ENCODE measurements around the gene ELOA. TPM values are rescaled to one million over a fixed set of nuclear protein-coding genes. Genes with fewer than 3 reads are reported as not detected.

ELOA gene, protein sequence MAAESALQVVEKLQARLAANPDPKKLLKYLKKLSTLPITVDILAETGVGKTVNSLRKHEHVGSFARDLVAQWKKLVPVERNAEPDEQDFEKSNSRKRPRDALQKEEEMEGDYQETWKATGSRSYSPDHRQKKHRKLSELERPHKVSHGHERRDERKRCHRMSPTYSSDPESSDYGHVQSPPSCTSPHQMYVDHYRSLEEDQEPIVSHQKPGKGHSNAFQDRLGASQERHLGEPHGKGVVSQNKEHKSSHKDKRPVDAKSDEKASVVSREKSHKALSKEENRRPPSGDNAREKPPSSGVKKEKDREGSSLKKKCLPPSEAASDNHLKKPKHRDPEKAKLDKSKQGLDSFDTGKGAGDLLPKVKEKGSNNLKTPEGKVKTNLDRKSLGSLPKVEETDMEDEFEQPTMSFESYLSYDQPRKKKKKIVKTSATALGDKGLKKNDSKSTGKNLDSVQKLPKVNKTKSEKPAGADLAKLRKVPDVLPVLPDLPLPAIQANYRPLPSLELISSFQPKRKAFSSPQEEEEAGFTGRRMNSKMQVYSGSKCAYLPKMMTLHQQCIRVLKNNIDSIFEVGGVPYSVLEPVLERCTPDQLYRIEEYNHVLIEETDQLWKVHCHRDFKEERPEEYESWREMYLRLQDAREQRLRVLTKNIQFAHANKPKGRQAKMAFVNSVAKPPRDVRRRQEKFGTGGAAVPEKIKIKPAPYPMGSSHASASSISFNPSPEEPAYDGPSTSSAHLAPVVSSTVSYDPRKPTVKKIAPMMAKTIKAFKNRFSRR
- total RNA-seq: 11.0 TPM

DNA sequence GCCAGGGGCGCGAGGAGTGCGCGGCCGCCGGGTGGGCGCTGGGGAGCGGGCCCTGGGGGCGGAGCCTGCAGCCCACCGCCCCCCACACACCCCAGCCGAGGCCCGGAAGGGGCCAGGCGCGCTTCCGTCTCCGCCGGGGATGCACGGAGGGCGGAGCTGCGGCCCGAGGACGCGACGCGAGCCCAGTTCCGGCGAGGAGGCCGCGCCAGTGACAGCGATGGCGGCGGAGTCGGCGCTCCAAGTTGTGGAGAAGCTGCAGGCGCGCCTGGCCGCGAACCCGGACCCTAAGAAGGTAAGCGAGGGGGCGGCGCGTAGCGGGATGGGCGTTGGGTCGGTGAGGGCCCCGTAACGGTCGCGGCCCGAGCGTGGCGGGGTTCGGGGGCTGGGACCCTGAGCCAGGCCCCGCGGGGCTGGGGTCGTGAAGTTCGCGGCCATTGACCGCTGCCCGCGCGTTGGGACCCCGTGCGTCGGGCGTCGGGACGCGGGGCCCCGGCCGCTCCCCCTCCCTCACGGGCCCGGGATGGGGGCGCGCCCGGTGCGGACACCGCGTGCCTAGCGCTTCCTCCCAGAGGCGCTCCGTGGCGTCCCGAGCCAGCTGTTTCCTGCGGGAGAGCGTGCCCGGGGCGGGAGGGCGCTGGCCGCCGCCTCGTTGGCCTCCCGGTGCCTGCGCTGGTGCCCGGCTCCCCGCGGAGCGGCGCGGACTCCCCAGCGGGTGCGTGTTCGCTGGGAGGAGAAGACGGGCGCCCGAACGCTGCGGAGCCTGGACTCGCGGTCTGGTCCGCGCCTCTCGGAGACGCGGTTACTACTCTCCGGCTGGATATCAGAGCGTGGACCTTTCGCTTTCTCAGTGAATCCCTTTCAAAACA is at the start of gene ELOA:
Gene ELOA (plus strand): TSS at position 185 of the 866 bp plus-strand sequence. CDS start 33 bp downstream, at position 218.
- peak; percentile 58 to 82 (median 82) for DNase-seq (ENCODE audit: low read depth in 2 of 3, low spot score in 2 of 3)

DNA sequence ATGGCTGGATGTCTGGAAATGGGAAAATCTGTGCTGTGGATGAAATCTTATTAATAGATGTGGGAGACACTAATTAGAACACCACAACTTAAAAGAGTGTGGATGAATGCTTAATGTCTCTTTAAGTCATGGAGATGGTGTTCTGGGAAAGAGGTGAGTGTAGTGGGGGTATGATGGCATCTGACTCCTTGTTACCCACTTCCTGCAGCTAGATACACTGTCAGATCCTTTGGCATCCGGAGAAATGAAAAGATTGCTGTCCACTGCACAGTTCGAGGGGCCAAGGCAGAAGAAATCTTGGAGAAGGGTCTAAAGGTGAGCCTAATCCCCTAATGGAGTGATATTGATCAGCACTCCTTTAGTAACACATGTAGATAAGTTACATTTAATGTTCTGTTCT is 49.7 kb upstream of the ELOA start:
- no peak for DNase-seq (ENCODE audit: low read depth in 2 of 3, low spot score in 2 of 3)

DNA sequence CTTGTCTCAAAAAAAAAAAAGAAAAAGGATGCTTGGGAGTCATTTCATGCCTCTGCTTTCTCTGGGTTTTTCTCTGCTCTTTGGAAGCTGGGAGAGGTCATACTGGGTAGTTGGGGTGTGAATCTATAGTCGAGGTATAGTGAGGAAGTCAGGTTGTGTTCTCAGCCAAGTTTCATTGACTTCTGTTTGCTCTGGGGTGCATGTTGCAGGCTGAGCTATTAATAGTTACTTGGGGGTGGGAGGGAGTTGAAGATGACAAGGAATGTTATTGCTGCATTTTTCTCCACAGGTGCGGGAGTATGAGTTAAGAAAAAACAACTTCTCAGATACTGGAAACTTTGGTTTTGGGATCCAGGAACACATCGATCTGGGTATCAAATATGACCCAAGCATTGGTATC is 48.9 kb upstream of the ELOA start:
- DNase-seq (ENCODE audit: low read depth in 2 of 3, low spot score in 2 of 3): no peak

DNA sequence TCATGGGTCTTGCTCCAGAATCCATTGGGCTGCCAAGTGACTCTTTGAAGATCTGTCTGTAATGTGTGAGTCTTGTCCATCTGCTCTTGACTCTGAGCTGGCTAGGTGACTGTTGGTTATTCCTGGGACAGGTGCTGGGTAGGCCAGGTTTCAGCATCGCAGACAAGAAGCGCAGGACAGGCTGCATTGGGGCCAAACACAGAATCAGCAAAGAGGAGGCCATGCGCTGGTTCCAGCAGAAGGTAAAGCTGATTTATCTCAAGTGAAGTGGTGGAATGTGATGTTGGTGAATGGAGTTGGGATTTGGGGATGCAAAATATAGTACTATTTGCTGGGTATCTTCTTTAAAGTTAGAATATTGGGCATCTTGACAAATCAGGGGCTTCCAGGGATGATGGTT is 47.6 kb upstream of the ELOA start:
- no peak for DNase-seq (ENCODE audit: low read depth in 2 of 3, low spot score in 2 of 3)

DNA sequence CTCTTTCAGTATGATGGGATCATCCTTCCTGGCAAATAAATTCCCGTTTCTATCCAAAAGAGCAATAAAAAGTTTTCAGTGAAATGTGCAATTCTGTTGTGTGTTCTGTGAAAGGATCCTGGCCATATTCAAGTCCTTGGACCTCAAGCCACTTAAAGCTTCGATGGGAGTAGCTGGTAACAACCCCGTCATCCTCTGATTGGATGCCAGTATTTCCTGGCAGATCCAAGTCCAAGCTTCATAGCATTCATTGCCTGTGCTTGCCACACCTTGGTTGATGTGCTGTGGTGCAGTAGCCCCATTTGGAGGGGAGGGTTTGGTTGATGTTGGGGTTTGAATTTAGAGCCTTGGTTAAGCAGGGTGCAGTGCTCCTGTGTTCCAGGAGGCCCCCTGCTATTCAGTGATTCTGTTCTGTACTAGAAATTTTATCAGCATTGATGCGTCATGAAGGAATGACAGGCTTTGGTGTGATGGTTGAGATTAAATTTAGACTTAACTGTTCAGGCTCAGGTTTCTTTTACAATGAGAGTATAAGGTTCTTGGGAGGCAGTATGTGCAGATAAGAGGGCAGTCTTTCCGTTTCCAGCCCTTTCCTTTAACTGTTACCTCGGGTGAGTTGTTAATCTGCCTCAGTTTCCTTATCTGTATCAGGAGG is 46.8 kb upstream of the ELOA start:
- DNase-seq (ENCODE audit: low read depth in 2 of 3, low spot score in 2 of 3): no peak

DNA sequence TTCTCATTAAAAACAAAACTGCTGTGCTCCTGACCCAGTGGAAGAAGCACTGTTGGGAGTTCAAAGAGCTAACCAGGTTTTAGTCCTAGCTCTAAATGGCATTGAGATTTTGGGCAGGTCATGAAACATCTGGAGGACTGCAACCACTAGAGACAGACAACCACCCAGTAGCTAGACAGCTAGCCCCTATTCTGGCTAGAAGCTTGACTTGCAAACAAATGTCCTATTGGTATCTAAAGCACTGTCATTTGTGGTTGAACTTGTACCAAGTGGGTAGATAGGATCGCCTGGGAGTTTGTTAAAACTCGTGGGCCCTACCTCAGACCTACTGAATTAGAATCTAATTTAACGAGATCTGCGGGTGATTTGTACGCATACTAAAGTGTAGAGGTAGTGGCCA is 44.8 kb upstream of the ELOA start:
- no peak for DNase-seq (ENCODE audit: low read depth in 2 of 3, low spot score in 2 of 3)

DNA sequence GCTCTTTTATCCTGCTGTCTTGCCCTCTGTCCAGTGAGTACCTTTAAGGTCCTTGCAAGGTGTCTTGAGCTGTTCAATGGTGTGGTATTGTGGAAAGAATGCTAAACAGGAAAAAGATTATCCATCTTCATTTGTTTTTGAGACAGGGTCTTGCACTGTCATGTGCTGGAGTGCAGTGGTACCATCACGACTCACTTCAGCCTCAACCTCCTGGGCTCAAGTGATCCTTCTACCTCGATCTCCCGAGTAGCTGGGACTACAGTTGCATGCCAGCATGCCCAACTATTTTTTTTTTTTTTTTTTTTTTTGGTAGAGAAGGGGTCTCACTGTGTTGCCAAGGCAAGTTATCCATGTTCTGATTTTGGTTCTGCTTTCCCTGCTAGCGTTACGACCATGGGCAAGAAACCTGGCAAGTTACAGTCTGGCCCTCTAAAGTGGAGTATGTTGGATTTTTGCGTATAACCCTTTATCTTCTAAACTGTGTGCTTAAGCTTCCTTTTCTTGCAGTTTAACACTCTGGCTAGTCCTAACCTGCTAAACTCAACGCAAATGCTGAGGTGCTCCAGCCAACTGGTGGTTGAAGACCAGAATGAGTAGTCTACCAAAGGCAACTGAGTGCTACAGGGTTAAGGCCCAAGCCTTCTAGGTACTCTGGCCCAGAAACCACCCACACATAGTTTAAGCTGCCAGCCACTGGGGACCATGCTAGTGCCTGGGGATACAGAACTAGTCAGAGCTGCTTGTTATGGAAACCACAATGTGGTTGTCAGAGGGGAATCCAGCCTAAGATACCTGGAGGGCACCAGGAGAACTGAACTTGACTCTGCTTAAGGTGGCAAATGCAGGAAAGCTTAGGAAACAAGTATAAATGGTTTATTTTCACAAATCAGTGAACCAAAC is 43.7 kb upstream of the ELOA start:
- no peak for DNase-seq (ENCODE audit: low read depth in 2 of 3, low spot score in 2 of 3)

DNA sequence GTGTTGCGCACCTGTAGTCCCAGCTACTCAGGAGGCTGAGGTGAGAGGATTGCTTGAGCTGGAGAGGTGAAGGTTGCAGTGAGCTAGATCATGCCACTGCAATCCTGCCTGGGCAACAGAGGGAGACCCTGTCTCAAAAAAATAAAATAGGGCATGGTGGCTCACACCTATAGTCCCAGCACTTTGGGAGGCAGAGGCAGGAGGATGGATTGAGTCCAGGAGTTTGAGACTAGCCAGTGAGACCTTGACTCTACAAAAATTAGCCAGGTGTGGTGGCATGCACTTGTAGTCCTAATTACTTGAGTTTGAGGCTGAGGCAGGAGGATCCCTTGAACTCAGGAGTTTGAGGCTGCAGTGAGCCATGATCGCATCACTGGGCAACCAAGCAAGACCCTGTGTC is 42.0 kb upstream of the ELOA start:
- DNase-seq (ENCODE audit: low read depth in 2 of 3, low spot score in 2 of 3): no peak

DNA sequence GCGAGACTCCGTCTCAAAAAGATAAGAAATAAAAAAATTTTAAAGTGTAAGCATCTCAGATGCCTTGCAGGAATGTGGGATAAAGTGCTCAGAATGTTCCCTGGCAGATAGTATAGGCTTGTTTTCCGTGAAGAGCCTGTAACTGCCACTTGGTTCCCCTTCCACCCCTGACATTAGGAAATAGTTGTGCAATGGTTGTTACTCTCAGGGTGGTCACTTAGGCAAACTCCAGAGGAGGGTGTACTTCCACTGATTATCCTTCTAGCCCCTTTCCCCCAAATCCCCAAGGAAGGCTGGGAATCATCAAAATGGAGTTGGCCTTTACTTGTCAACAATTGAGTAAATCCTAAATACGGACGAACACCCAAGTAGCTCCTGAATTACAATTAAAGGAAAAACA is 41.3 kb upstream of the ELOA start:
- no peak for DNase-seq (ENCODE audit: low read depth in 2 of 3, low spot score in 2 of 3)

DNA sequence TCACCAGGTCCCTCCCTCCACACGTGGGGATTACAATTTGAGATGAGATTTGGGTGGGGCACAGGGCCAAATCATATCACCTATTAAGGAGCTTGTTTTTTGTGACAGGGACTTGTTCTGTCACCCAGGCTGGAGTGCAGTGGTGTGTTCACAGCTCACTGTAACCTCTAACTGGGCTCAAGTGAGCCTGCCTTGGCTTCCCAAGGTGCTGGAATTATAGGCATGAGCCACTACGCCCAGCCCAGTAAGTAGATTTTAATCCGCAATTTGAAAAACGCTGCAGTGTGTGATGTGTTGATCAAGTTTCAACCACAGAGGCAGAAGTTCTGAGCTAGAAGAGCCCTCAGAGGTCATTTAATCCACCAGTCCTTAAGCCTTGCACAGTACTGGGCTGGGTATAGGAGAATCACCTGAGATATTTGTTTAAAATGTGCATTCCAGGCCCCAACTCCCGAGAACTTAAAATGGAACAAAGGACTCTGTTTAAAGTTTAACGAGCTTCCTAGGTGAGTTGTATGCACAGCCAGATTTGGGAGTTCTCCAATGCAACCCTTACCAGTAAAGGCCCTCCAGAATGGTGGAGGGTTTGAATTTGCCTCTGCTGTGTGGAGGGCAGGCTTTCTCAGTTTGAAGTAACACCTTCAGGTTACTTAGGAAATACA is 38.3 kb upstream of the ELOA start:
- DNase-seq (ENCODE audit: low read depth in 2 of 3, low spot score in 2 of 3): no peak

DNA sequence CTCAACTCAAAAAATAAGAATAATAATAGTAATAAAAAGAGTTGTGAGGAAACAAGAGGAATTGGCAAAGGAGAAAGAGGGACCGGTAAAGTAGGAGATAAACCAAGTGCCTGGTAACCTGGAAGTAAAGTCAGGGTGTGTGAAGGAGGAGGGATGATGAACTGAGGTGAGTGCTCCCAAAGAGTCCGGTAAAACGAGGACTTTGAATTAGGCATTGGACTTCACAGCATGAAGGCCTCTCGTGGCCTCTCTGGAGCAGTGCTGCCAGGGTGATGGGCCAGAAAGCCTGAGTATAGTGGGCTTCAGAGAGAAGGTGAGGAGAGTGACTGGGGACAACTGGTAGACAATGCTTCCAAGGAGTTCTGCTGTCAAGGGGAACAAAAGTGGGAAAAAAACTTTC is 34.0 kb upstream of the ELOA start:
- no peak for DNase-seq (ENCODE audit: low read depth in 2 of 3, low spot score in 2 of 3)

DNA sequence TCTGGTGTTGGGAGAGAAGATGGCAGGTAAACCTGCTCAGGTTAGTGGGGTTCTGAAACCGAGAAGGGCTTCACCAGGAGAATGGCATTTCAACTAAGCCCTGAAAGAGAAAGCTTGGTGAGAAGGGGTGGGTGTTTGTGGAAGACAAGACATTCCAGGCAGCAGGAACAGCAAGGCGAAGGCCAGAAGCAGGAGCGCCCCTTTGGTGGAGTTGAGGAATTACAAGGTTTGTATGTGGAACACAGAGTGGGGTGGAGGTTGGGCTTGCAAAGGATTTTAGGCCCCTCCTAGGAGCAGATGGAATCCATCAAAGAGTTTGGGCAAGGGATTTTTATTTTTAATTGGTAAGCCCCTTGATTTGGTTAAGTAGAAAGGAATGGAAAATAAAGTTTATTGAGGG is 24.8 kb upstream of the ELOA start:
- DNase-seq (ENCODE audit: low read depth in 2 of 3, low spot score in 2 of 3): no peak

DNA sequence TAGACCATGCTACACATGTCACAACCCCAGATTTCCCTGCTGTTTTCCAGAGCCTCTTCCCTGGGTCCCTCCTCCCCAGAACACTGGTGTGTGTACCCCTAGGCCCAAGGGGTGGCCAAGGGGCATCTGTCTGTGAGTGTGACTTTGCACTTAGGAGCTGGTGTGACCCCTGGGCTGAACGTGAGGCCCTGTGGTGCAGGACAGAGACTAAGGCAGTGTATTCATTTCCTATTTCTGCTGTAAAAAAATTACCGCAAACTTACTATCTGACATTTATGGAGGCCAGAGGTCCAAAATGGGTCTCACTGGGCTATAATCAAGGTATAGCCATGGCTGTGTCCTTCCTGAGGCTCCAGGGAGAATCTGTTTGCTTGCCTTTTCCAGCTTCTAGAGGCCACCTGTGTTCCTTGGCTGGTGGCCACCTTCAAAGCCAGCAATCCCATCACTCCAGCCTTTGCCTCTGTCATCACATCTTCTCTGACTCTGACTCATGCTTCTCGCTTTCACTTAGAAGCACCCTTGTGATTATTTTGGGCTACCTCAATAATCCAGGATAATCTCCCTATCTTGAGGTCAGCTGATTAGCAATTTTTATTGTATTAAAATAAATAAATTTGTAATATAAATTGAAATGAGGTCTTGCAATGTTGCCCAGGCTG is 24.0 kb upstream of the ELOA start:
- no peak for DNase-seq (ENCODE audit: low read depth in 2 of 3, low spot score in 2 of 3)

DNA sequence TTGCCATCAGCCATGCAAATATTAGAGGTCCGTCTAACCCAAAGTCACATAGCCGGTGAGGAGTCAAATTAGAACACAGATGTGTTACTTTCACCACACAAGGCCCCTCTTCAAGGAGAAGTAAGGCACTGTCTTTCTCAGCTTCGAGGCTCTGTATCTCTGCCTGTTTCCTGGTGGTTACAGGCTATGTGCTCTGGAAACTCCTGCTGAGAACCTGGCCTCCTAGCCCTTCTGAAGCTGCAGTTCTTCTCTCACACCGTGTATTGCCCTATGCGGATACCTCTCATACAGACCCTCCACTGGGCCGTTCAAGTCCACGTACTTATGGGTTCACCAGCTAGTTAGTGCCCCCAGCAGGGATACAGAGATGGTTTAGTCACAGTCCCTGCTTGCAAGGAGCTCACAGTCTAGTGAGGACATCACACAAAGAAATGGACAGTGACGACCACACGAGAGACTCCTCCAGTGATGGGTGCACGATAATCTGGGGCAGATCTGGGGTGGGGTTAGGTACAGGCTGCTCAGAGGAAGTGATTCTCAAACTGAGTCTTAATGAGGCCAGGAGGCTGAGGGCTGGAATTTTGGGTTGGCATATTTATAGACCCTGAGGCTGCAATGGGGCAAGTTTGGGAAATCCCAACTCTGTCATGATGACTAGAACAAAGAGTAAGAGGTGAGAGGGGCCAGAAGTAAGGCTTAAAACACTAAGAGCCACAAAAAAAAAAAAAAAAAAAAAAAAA is 22.8 kb upstream of the ELOA start:
- no peak for DNase-seq (ENCODE audit: low read depth in 2 of 3, low spot score in 2 of 3)

DNA sequence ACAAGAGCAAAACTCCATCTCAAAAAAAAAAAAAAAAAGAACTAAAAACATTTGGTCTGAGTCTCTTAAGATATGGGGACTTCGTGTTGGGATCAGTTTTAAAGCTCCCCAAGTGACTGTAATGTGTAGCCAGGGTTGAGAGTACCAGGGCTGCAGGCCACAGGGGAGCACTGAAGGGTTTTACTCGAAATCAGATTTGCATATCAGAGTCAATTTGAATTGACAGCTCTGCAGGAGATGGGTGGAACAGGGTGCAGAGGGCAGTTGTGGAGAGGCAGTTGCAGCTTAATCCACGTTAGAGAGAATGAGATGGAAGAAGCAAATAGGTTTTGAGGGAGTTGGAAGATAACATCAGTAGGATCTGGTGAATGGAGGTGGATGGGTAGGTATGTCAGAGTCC is 20.6 kb upstream of the ELOA start:
- DNase-seq (ENCODE audit: low read depth in 2 of 3, low spot score in 2 of 3): no peak

DNA sequence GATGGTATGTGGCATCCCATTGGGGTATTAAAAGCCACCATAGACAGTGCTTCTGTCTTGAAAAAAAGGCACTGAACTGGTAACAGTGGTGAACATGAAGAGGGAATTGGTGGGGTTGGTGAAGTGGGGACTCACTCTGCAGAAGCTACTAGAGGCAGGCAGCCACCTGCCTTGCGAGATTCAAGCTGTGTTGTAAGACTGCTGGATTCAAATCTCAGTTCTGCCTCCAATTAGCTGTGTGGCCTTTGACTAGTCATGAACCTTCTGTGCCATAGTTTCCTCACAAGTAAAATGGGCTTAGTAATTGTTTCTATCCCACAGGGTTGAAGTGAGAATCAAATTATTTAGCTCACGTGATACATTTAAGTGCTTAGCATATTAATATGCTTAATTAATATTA is 16.6 kb upstream of the ELOA start:
- DNase-seq (ENCODE audit: low read depth in 2 of 3, low spot score in 2 of 3): no peak

DNA sequence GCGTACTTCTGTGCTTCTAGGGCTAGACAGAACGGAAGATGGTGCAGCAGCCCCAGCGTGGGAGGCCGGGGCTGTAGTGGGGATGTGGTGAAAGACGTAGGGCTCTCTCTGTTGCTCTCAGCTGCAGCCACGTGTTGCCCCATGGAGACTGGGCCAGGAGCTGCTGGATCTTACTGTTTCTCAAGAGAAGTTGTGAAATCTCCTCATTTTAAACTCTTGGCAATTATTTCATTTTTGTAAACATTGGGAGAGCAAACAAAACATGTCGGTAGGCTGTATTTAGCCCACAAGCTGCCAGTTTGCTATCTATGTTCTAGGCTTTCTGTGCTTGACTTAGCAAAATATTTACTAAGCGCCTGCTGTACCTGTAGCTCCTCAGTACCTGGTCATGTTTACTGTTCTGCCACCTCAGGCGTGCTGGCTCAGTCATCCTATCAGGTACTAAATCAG is 15.9 kb upstream of the ELOA start:
- no peak for DNase-seq (ENCODE audit: low read depth in 2 of 3, low spot score in 2 of 3)
